Naive B cell (primary cell): ENCODE data around the gene ZYX. TPM values are rescaled to one million over a fixed set of nuclear protein-coding genes. Genes with fewer than 3 reads are reported as not detected.
A peak's percentile ranks its signal among the peaks of the same experiment; 100 is the strongest.

Source experiments
- ATAC-seq, 2 donors: fragments of 150-1000 bp; cut with Tn5 transposase; 2 replicates each; pipeline ENCODE4 v1.10.0; 2021; ENCODE audit warnings: low read depth in 2 of 2, mild to moderate bottlenecking in 2 of 2, moderate library complexity in 2 of 2
- DNase-seq: peaks from one replicate; pipeline ENCODE4 v3.0.0; 2022
- H3K27ac Mint-ChIP-seq, 6 donors: one replicate each; pipeline ENCODE4 v1.8.0; 2020 to 2022; ENCODE audit warnings: mild to moderate bottlenecking in 6 of 6, mixed read lengths in 6 of 6, moderate library complexity in 5 of 6, inconsistent platforms in 2 of 6
- H3K27me3 Mint-ChIP-seq, 3 donors: one replicate each; pipeline ENCODE4 v1.8.0; 2021 to 2022; ENCODE audit warnings: mixed read lengths in 3 of 3, mild to moderate bottlenecking in 1 of 3
- H3K36me3 Mint-ChIP-seq, 2 donors: one replicate each; pipeline ENCODE4 v1.8.0; 2020 to 2022; ENCODE audit warnings: mixed read lengths in 2 of 2, inconsistent platforms in 1 of 2, mild to moderate bottlenecking in 1 of 2
- H3K4me1 Mint-ChIP-seq, 3 donors: one replicate each; pipeline ENCODE4 v1.8.0; 2020 to 2022; ENCODE audit warnings: mixed read lengths in 3 of 3, inconsistent platforms in 1 of 3, mild to moderate bottlenecking in 1 of 3, moderate library complexity in 1 of 3
- H3K4me3 Mint-ChIP-seq, 8 donors: one replicate each; pipeline ENCODE4 v1.8.0; 2020 to 2022; ENCODE audit warnings: mild to moderate bottlenecking in 8 of 8, mixed read lengths in 8 of 8, moderate library complexity in 8 of 8, inconsistent platforms in 2 of 8
- H3K9me3 Mint-ChIP-seq, 7 donors: one replicate each; pipeline ENCODE4 v1.8.0; 2020 to 2022; ENCODE audit warnings: mixed read lengths in 7 of 7, mild to moderate bottlenecking in 5 of 7, inconsistent platforms in 2 of 7, moderate library complexity in 1 of 7
- polyA plus RNA-seq, 6 donors: library from polyadenylated mRNA; unstranded; fragments of 300-500 nt; fragmentation: Illumina TruSeq; gene quantifications; one replicate each; pipeline ENCODE4 v1.2.3, GENCODE V29; 2021; ENCODE audit warnings: low read depth in 6 of 6

ZYX gene
- polyA plus RNA-seq, 6 donors from 2014 or later: 4.7 to 21.4 (median 12.2) TPM

DNA sequence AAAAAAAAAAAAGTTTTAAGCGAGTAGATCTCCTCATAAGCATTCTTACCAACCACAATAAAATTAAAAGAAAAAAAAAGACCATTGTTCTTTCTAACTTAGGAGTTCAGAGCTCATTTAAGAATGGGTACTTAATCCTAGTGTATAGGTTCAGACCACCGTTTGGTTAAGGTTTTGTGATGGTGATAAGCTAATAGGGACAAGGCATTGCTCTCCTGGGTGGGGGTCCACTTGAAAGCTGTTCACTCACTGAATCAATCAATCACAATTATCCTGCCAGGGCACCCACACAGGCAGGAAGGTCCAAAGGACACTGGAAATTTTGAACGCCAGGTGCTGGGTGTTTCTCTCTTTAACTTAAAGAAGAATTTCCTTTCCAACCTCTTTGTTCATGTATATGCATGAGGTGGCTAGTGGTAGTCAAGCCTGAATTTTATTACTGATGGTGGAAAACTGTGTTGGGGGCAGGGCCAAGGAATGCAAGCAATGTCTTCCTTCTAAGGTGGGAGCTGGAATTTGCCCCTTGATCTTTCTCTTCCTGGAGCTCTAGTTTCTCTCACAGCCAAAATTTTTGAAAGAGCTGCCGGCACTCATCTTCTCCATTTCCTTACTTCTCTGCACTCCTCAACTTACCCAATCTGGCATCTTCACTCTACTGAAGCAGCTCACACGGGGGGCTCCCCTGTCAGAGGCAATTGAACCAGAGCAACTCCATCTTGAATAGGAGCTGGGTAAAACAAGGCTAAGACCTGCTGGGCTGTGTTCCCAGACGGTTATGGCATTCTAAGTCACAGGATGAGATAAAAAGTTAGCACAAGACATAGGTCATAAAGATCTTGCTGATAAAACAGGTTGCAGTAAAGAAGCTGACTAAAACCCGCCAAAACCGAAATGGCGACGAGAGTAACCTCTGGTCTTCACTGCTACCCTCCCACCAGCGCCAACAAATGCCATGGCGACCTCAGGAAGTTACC, 11.2 kb upstream of the ZYX start:
- no peak overlapping the region for H3K4me3 Mint-ChIP-seq
- H3K27ac Mint-ChIP-seq: no peak overlapping the region
- H3K4me1 Mint-ChIP-seq: peaks cover 15 to 18% (median 16%) of the 10 kb centered on the region in 3 donors
- no peaks in the 10 kb centered on the region for H3K9me3 Mint-ChIP-seq
- peaks cover 26 to 38% (median 32%) of the 10 kb centered on the region in 3 donors for H3K27me3 Mint-ChIP-seq
- no peak for DNase-seq
- ATAC-seq: no peak
- no peaks in the 10 kb centered on the region for H3K36me3 Mint-ChIP-seq

DNA sequence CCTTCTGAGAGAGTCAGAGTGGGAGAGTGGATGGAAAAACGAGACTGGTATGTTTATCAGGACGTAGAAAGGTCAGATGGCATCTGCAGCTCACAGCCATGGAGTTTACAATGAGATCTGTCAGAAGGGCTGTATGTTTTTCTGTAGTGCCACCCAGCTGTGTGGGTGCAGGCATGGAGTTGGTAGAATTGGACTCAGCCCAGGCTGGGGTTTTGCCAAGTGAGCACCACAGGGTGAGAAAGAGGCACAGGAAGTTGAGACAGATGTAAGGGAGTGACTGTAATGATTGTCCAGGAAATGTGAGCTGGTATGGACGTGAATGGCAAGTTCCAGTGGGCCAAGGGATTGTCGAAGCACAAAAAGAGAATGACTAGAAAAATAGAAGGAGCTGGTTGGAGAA, 9.1 kb upstream of the ZYX start:
- Mint-ChIP-seq H3K27ac (peak overlapping the region in 1 of 6 donors; percentile 71), H3K9me3 (no peaks in the 10 kb centered on the region), H3K36me3 (no peaks in the 10 kb centered on the region), H3K4me1 (peaks cover 22 to 28% (median 23%) of the 10 kb centered on the region in 3 donors), H3K27me3 (peaks cover 11 to 18% (median 18%) of the 10 kb centered on the region in 3 donors), H3K4me3 (peak overlapping the region in 1 of 8 donors; percentile 13)
- DNase-seq: no peak
- no peak for ATAC-seq

DNA sequence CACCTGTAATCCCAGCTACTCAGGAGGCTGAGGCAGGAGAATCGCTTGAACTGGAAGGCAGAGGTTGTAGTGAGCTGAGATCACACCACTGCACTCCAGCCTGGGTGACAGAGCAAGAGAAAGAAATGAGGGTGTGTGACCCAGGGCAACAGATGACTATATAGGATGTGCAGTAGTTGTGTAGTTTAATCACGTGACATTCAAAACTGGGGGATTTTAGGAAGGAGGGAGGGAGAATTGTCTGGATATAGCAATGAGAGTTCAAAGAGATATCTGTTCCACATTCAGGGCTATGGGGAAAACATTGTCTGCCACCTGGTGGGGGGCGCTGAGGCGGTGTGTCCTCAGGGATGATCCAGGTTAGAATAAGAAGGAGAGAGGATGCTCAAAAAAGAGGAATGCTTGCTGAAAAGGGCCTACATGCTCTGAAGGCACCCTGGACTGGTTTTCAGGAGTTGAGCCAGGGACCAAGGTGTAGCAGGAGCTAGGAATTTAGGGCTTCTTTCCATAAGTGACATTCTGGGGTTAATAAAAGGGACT, 7.8 kb upstream of the ZYX start:
- ATAC-seq: no peak
- Mint-ChIP-seq H3K27ac (peak overlapping the region in 1 of 6 donors; percentile 33), H3K9me3 (no peaks in the 10 kb centered on the region), H3K36me3 (no peaks in the 10 kb centered on the region), H3K4me1 (peaks cover 22 to 28% (median 23%) of the 10 kb centered on the region in 3 donors), H3K4me3 (no peak overlapping the region), H3K27me3 (peaks cover 0 to 6% (median 6%) of the 10 kb centered on the region in 3 donors)
- DNase-seq: no peak

DNA sequence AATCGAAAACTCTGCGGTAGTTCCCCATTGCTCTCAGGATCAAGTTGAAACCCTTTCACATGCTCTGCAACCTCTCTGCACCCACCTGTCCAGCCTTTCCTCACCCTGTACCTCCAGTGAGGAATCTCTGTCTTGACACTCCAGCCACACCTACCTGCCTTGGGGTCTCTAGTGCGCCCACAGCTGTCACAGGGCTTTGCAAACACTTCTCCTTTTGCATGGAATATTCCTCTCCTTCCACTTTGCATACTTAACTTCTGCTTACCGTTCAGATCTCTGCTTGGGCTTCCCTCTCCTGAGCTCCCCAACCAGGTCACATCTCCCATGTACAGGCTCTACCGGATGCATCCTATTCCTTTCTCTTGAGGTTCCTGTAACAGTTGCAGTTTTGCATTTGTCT, 6.6 kb upstream of the ZYX start:
- no peak overlapping the region for H3K4me3 Mint-ChIP-seq
- H3K36me3 Mint-ChIP-seq: no peaks in the 10 kb centered on the region
- no peaks in the 10 kb centered on the region for H3K9me3 Mint-ChIP-seq
- DNase-seq (no peak), ATAC-seq (peak in 1 of 2 donors; percentile 36)
- peak overlapping the region in 3 of 6 donors; percentile 0 to 64 (median 18) for H3K27ac Mint-ChIP-seq
- peaks cover 26 to 37% (median 30%) of the 10 kb centered on the region in 3 donors for H3K4me1 Mint-ChIP-seq
- no peaks in the 10 kb centered on the region for H3K27me3 Mint-ChIP-seq

DNA sequence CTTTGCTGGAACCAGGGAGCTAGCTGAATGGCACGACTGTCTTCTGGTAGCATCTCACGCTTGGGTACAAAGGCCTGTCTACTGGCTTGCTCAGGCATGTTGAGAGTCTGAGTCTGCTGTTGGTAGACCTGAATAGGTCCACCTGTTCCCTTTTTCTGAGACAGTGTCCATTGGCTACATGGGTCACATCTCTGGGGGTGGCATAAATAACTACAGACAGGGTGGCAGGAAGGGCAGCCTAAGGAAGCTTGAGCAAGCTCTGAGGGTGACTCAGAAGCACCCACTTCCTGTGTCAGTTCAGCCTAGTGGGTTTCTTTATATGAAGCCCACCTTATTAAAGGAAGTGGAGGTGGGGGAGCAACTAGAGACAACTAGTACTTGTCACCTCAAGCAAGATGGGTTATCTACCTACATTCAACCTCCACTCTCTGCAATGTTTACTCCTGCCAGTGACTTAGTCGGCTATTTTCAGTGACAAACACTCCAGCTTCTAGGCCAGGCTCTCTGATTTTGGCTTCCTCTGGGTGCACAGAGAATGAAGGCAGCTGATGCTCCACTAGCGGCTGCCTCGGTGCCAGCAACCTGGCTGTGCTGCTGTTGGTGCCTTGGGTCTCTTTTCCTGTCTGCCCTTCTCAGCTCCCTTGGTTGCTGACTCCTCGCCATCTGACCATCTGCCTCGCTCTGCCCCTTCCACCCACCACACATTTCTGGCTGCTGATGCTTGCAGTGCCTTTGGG, 5.7 kb upstream of the ZYX start:
- peak; percentile 10 to 31 for ATAC-seq

DNA sequence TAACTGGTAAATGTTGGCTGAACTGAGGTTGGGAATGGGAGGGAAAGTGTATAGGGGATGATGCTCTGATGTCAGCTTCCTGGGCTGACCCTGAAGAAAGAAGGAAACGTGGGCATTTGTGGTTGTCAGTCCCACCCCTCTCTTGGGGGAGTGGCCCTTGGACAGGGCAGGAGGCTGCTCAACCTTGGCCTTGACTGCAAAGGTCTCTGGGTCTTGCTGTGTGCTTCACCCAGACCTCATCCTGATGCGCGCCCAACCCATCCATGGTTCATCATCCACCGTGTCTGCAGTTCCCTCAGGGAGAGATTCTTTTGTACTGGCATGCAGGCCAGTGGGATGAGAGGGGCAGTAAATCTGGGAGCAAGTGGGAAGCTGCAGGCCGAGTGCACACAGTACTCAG, 4.7 kb upstream of the ZYX start:
- Mint-ChIP-seq H3K4me3 (no peak overlapping the region), H3K36me3 (no peaks in the 10 kb centered on the region), H3K9me3 (no peaks in the 10 kb centered on the region), H3K27me3 (no peaks in the 10 kb centered on the region), H3K27ac (peak overlapping the region in 3 of 6 donors; percentile 23 to 52 (median 26)), H3K4me1 (peaks cover 31 to 43% (median 35%) of the 10 kb centered on the region in 3 donors)
- DNase-seq: no peak
- ATAC-seq: no peak

More for the DNA sequence above, 5.7 kb upstream of the ZYX start:
- H3K27ac Mint-ChIP-seq: peak overlapping the region in 4 of 6 donors; percentile 16 to 70 (median 44)
- H3K9me3 Mint-ChIP-seq: no peaks in the 10 kb centered on the region
- peak overlapping the region in 3 of 8 donors; percentile 2 to 41 (median 10) for H3K4me3 Mint-ChIP-seq
- H3K4me1 Mint-ChIP-seq: peaks cover 31 to 43% (median 35%) of the 10 kb centered on the region in 3 donors
- no peaks in the 10 kb centered on the region for H3K27me3 Mint-ChIP-seq
- H3K36me3 Mint-ChIP-seq: no peaks in the 10 kb centered on the region
- no peak for DNase-seq

DNA sequence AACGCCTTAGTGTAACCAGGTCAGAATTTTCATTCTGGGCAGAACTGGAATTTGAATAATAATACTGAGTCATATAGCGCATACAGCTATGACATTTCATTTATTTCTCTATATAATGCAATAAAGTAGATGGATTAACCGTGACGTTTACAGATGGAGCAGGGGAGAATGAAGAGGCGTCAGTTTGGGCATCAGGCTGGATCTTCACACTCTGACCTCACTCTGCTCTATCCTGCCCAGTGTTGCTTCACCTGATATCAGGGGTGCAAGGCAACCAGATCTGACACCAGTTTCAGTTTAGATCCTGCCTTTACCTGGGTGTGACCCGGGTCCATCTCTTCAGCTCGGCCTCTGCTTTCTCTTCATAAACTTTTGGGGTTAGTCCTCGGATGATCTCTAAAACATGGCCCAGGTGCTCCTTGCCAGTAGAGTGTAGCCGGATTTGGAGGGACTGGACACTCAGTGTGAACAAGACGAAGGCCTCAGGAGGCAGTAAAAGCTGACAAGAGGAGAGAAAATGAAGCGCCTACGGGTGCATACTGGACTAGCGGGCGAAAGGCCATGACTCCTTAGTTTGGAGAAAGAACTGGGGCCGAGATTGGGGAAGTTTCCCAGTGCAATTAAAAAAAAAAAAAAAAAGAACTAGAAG, 1.4 kb upstream of the ZYX start:
- Mint-ChIP-seq H3K4me1 (peaks cover 18 to 29% (median 25%) of the 10 kb centered on the region in 3 donors), H3K4me3 (peak overlapping the region in 7 of 8 donors; percentile 83 to 97 (median 92)), H3K27me3 (no peaks in the 10 kb centered on the region), H3K27ac (peak overlapping the region; percentile 77 to 97 (median 88)), H3K36me3 (no peaks in the 10 kb centered on the region), H3K9me3 (no peaks in the 10 kb centered on the region)
- DNase-seq (no peak), ATAC-seq (no peak)

DNA sequence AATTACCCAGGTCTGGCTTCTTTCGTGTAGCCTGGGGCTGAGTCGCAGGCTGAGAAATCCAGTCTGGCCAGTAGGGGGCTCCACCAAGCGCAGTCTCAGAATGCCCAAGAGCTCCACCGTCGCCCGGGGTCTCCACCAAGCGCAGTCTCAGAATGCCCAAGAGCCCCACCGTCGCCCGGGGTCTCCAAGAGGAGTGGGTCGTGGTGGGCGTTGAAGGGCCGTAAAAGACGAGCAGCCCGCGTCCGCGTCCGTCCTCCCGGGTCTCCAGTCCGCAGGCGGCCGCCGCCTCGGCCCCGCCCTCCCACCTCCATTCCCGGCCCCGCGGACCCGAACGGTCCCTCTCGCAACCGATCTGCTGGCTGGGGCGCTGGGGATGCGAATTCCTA, 892 bp upstream of the ZYX start:
- ATAC-seq (peak; percentile 68 to 71), DNase-seq (peak; percentile 78)
- Mint-ChIP-seq H3K9me3 (no peaks in the 10 kb centered on the region), H3K36me3 (no peaks in the 10 kb centered on the region), H3K27me3 (no peaks in the 10 kb centered on the region), H3K27ac (peak overlapping the region; percentile 77 to 97 (median 88)), H3K4me3 (peak overlapping the region in 7 of 8 donors; percentile 83 to 97 (median 92)), H3K4me1 (peaks cover 14 to 24% (median 19%) of the 10 kb centered on the region in 3 donors)

DNA sequence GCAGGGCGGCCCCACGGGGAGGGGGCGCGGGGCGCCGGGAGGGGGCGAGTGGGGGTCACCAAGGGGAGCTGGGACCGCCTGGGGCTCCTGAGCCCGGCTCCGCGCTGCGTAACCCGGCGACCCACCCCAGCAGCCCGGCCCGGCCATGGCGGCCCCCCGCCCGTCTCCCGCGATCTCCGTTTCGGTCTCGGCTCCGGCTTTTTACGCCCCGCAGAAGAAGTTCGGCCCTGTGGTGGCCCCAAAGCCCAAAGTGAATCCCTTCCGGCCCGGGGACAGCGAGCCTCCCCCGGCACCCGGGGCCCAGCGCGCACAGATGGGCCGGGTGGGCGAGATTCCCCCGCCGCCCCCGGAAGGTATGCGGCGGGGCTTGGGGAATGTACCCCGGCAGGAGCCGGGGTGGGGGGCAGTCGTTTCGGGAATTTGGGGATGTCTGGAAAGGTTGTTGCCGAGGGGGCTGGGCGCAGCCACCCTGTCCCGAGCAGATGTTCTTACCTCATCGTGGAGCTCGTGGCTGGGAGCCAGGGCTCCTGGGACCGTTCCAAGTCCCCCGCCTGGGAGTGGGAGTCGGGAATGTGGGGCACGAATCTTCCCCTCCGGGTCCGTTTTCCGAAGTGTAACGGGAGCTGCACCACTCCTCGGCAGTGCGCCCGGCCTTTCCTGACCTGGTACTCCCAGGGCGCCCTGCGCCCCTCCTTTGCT, 431 bp downstream of the ZYX start:
- no peak for DNase-seq

DNA sequence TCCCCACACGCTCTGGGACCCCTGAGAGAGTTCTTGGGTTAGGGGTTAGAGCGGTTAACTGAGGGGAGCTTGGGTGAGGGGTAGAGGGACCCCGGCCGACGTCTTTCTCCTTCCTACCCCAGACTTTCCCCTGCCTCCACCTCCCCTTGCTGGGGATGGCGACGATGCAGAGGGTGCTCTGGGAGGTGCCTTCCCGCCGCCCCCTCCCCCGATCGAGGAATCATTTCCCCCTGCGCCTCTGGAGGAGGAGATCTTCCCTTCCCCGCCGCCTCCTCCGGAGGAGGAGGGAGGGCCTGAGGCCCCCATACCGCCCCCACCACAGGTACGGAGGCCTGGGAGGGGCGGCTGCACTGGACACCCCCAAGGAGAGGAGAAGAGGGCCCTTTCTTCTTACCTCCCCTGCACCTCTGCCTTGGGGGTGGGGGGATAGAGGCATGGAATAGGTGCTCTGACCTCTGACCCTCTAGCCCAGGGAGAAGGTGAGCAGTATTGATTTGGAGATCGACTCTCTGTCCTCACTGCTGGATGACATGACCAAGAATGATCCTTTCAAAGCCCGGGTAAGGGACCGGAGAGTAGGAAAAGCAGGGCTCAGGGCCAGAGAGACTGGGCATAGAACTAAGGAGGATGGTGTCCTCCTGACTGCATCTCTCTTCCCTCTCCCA, 1.1 kb downstream of the ZYX start:
- no peaks in the 10 kb centered on the region for H3K36me3 Mint-ChIP-seq

More for the DNA sequence above, 431 bp downstream of the ZYX start:
- Mint-ChIP-seq H3K27ac (peak overlapping the region in 2 of 6 donors; percentile 1 to 35), H3K9me3 (no peaks in the 10 kb centered on the region), H3K4me1 (peaks cover 10 to 17% (median 16%) of the 10 kb centered on the region in 3 donors), H3K4me3 (peak overlapping the region in 7 of 8 donors; percentile 52 to 88 (median 83)), H3K36me3 (no peaks in the 10 kb centered on the region), H3K27me3 (no peaks in the 10 kb centered on the region)
- ATAC-seq: peak; percentile 3 to 8

DNA sequence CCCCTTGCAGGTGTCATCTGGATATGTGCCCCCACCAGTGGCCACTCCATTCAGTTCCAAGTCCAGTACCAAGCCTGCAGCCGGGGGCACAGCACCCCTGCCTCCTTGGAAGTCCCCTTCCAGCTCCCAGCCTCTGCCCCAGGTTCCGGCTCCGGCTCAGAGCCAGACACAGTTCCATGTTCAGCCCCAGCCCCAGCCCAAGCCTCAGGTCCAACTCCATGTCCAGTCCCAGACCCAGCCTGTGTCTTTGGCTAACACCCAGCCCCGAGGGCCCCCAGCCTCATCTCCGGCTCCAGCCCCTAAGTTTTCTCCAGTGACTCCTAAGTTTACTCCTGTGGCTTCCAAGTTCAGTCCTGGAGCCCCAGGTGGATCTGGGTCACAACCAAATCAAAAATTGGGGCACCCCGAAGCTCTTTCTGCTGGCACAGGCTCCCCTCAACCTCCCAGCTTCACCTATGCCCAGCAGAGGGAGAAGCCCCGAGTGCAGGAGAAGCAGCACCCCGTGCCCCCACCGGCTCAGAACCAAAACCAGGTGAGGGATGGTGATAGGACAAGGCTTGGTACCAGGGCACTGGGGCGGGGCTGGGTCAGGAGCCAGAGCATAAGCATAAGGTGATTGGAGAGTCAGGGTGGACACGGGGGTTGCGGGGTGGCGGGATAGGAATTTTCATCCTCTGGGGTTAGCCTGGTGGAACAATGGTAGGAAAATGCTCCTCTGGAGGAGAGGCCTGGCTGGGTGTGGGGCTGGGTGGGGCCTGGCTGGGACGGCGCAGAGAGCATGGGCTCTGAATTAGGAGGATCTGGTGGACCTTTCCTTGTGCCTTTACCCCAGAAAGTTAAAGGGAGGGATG, 1.9 kb downstream of the ZYX start:
- H3K27me3 Mint-ChIP-seq: no peaks in the 10 kb centered on the region
- peak overlapping the region in 7 of 8 donors; percentile 14 to 88 (median 68) for H3K4me3 Mint-ChIP-seq
- no peak for DNase-seq
- no peak for ATAC-seq
- peaks cover 10 to 17% (median 14%) of the 10 kb centered on the region in 3 donors for H3K4me1 Mint-ChIP-seq
- H3K36me3 Mint-ChIP-seq: no peaks in the 10 kb centered on the region
- H3K27ac Mint-ChIP-seq: peak overlapping the region in 2 of 6 donors; percentile 49 to 58
- no peaks in the 10 kb centered on the region for H3K9me3 Mint-ChIP-seq

More for the DNA sequence above, 1.1 kb downstream of the ZYX start:
- no peak for DNase-seq
- Mint-ChIP-seq H3K27ac (peak overlapping the region in 2 of 6 donors; percentile 29 to 35), H3K9me3 (no peaks in the 10 kb centered on the region), H3K27me3 (no peaks in the 10 kb centered on the region), H3K4me3 (peak overlapping the region in 7 of 8 donors; percentile 52 to 88 (median 83)), H3K4me1 (peaks cover 10 to 17% (median 14%) of the 10 kb centered on the region in 3 donors)
- ATAC-seq: no peak
